OCI-LY1 (cell line): ENCODE data around the gene HGD.

Experiments used
- CTCF ChIP-seq: fragments of 200-600 bp; sonication (generic), shearing (Covaris generic); IDR thresholded peaks from 2 replicates; pipeline ENCODE4 v1.5.1; 2017; ENCODE audit warnings: mild to moderate bottlenecking, antibody characterized with exemption, low read length, moderate library complexity, mixed read lengths
- EZH2 ChIP-seq: fragments of 200-600 bp; sonication (generic), shearing (Covaris generic); IDR thresholded peaks from 2 replicates; pipeline ENCODE4 v1.8.0; 2017; ENCODE audit warnings: borderline replicate concordance, mixed run types, mild to moderate bottlenecking, antibody characterized with exemption, low read length, moderate library complexity, mixed read lengths

GRCh38 chr3:120596853-120597223 is 85.2 kb downstream of the HGD start:
- TF ChIP-seq EZH2 (no peak), CTCF (no peak)
